Smooth muscle cell (in vitro differentiated cells): ENCODE measurements around the gene VWA5A. TPM values are rescaled to one million over a fixed set of nuclear protein-coding genes. Genes with fewer than 3 reads are reported as not detected.
A peak's percentile ranks its signal among the peaks of the same experiment; 100 is the strongest.

Source experiments
- DNase-seq: peaks from one replicate; lab custom pipeline; 2025; ENCODE audit not compliant: unreplicated experiment; lab: John Stamatoyannopoulos, UW
- H2AFZ ChIP-seq: fragments of 200-600 bp; sonication (generic); 2 replicates; pipeline ENCODE4 v1.6.0; 2016; ENCODE audit warnings: antibody characterized with exemption, low read depth, mild to moderate bottlenecking
- H3F3A ChIP-seq: fragments of 200-600 bp; sonication (generic); 2 replicates; pipeline ENCODE4 v1.6.0; 2017; ENCODE audit warnings: antibody characterized with exemption, low read depth
- H3K27ac ChIP-seq: fragments of 200-600 bp; sonication (generic); 2 replicates; pipeline ENCODE4 v1.5.1; 2016; ENCODE audit warnings: low read depth, mild to moderate bottlenecking
- H3K27me3 ChIP-seq: fragments of 200-600 bp; sonication (generic); 2 replicates; pipeline ENCODE4 v1.6.1; 2016; ENCODE audit warnings: low read depth, mild to moderate bottlenecking
- H3K36me3 ChIP-seq: fragments of 200-600 bp; sonication (generic); 2 replicates; pipeline ENCODE4 v1.5.1; 2016; ENCODE audit warnings: low read depth
- H3K4me1 ChIP-seq: fragments of 200-600 bp; sonication (generic); 2 replicates; pipeline ENCODE4 v1.5.1; 2016; ENCODE audit warnings: low read depth
- H3K4me2 ChIP-seq: fragments of 200-600 bp; sonication (generic); 2 replicates; pipeline ENCODE4 v1.6.0; 2016; ENCODE audit warnings: mild to moderate bottlenecking
- H3K4me3 ChIP-seq: fragments of 200-600 bp; sonication (generic); 2 replicates; pipeline ENCODE4 v1.5.1; 2016; ENCODE audit warnings: mild to moderate bottlenecking
- H3K79me2 ChIP-seq: fragments of 200-600 bp; sonication (generic); 2 replicates; pipeline ENCODE4 v1.6.0; 2016; ENCODE audit warnings: low read depth, mild to moderate bottlenecking
- H3K9ac ChIP-seq: fragments of 200-600 bp; sonication (generic); 2 replicates; pipeline ENCODE4 v1.6.0; 2016; ENCODE audit warnings: low read depth
- H3K9me3 ChIP-seq: fragments of 200-600 bp; sonication (generic); replicated peaks from 2 replicates; pipeline ENCODE4 v1.5.1; 2016; ENCODE audit warnings: low read depth
- H4K20me1 ChIP-seq: fragments of 200-600 bp; sonication (generic); 2 replicates; pipeline ENCODE4 v1.6.0; 2016; ENCODE audit warnings: low read depth
- CTCF ChIP-seq: fragments of 200-600 bp; sonication (generic); IDR thresholded peaks from 2 replicates; pipeline ENCODE4 v1.5.1; 2017; ENCODE audit warnings: borderline replicate concordance, mild to moderate bottlenecking, antibody characterized with exemption; ENCODE audit not compliant: insufficient read depth, poor library complexity, severe bottlenecking
- WGBS: methylation state at CpG from one replicate; pipeline ENCODE4 v1.1.7; 2016; ENCODE audit warnings: low lambda C conversion rate; 5-methylcytosine and 5-hydroxymethylcytosine counted together
- polyA plus RNA-seq: library from polyadenylated mRNA; unstranded; fragments of >200 nt; fragmentation: Nextera tagmentation; extraction: Ambion mirVana; gene quantifications from 2 replicates; pipeline ENCODE4 v1.2.1, GENCODE V29; 2016
- total RNA-seq: library from RNA; depleted of rRNA; stranded (reverse); fragments of >200 nt; gene quantifications from 2 replicates; pipeline ENCODE4 v1.2.3, GENCODE V29; 2014

VWA5A gene
- total and polyA plus RNA-seq, 2 experiments from 2014 or later = 11.5 to 12.3 TPM

GRCh38 chr11:124195189-124195734 lies 80.0 kb downstream of the VWA5A start:
- H3K27me3 ChIP-seq = no peaks in the 10 kb centered on the region
- no peaks in the 10 kb centered on the region for H3K9me3 ChIP-seq
- no peak overlapping the region for H3K4me2 ChIP-seq
- no peak overlapping the region for H3K9ac ChIP-seq
- H4K20me1 ChIP-seq = no peaks in the 10 kb centered on the region
- no peaks in the 10 kb centered on the region for H3F3A ChIP-seq
- peak overlapping the region; percentile 4 for H2AFZ ChIP-seq
- peaks cover 12% of the 10 kb centered on the region for H3K4me1 ChIP-seq
- peak; percentile 72 for TF ChIP-seq CTCF
- no peak for DNase-seq
- H3K36me3 ChIP-seq = no peaks in the 10 kb centered on the region
- no peaks in the 10 kb centered on the region for H3K79me2 ChIP-seq
- no peak overlapping the region for H3K4me3 ChIP-seq
- 16% methylated on average over 4 of the region's 4 CpGs for WGBS
- H3K27ac ChIP-seq = no peak overlapping the region

Other genes starting within 250 kb of the VWA5A start
- not detected in 2 replicates for gene TMEM225, start 229.8 kb upstream of the VWA5A start, total RNA-seq
- gene TMEM225, start 229.8 kb upstream of the VWA5A start, polyA plus RNA-seq = not detected in 2 replicates
- gene OR8D4, start 213.3 kb upstream of the VWA5A start, total RNA-seq = not detected in 2 replicates
- gene OR8D4, start 213.3 kb upstream of the VWA5A start, polyA plus RNA-seq = not detected in 2 replicates
- not detected in 2 replicates for gene OR4D5, start 175.8 kb upstream of the VWA5A start, total RNA-seq
- not detected in 2 replicates for gene OR4D5, start 175.8 kb upstream of the VWA5A start, polyA plus RNA-seq
- gene OR6T1, start 171.6 kb upstream of the VWA5A start, total RNA-seq = not detected in 2 replicates
- not detected in 2 replicates for gene OR6T1, start 171.6 kb upstream of the VWA5A start, polyA plus RNA-seq
- gene OR10S1, start 137.7 kb upstream of the VWA5A start, total RNA-seq = not detected in 2 replicates
- not detected in 2 replicates for gene OR10S1, start 137.7 kb upstream of the VWA5A start, polyA plus RNA-seq
- not detected in 2 replicates for gene OR10G6, start 120.3 kb upstream of the VWA5A start, total RNA-seq
- gene OR10G6, start 120.3 kb upstream of the VWA5A start, polyA plus RNA-seq = not detected in 2 replicates
- gene OR10G4, start 102.5 kb upstream of the VWA5A start, total RNA-seq = not detected in 2 replicates
- not detected in 2 replicates for gene OR10G4, start 102.5 kb upstream of the VWA5A start, polyA plus RNA-seq
- gene OR10G9, start 92.4 kb upstream of the VWA5A start, total RNA-seq = not detected in 2 replicates
- gene OR10G9, start 92.4 kb upstream of the VWA5A start, polyA plus RNA-seq = not detected in 2 replicates
- not detected in 2 replicates for gene OR10G8, start 88.7 kb upstream of the VWA5A start, total RNA-seq
- gene OR10G8, start 88.7 kb upstream of the VWA5A start, polyA plus RNA-seq = not detected in 2 replicates
- gene OR10G7, start 74.1 kb upstream of the VWA5A start, total RNA-seq = not detected in 2 replicates
- gene OR10G7, start 74.1 kb upstream of the VWA5A start, polyA plus RNA-seq = not detected in 2 replicates
- not detected in 2 replicates for gene OR10D3, start 67.9 kb downstream of the VWA5A start, total RNA-seq
- gene OR10D3, start 67.9 kb downstream of the VWA5A start, polyA plus RNA-seq = not detected in 2 replicates
- not detected in 2 replicates for gene OR8G1, start 125.6 kb downstream of the VWA5A start, total RNA-seq
- gene OR8G1, start 125.6 kb downstream of the VWA5A start, polyA plus RNA-seq = not detected in 2 replicates
- gene OR8G5, start 140.9 kb downstream of the VWA5A start, total RNA-seq = not detected in 2 replicates
- gene OR8G5, start 140.9 kb downstream of the VWA5A start, polyA plus RNA-seq = not detected in 2 replicates
- gene OR8D1, start 198.5 kb downstream of the VWA5A start, total RNA-seq = not detected in 2 replicates
- gene OR8D1, start 198.5 kb downstream of the VWA5A start, polyA plus RNA-seq = not detected in 2 replicates
- gene OR8D2, start 204.7 kb downstream of the VWA5A start, total RNA-seq = not detected in 2 replicates
- not detected in 2 replicates for gene OR8D2, start 204.7 kb downstream of the VWA5A start, polyA plus RNA-seq